ENCODE data around the gene LRRK1. TPM values are rescaled to one million over a fixed set of nuclear protein-coding genes. Genes with fewer than 3 reads are reported as not detected.

LRRK1 gene
- total RNA-seq, 1 donor = 18.0 TPM

DNA sequence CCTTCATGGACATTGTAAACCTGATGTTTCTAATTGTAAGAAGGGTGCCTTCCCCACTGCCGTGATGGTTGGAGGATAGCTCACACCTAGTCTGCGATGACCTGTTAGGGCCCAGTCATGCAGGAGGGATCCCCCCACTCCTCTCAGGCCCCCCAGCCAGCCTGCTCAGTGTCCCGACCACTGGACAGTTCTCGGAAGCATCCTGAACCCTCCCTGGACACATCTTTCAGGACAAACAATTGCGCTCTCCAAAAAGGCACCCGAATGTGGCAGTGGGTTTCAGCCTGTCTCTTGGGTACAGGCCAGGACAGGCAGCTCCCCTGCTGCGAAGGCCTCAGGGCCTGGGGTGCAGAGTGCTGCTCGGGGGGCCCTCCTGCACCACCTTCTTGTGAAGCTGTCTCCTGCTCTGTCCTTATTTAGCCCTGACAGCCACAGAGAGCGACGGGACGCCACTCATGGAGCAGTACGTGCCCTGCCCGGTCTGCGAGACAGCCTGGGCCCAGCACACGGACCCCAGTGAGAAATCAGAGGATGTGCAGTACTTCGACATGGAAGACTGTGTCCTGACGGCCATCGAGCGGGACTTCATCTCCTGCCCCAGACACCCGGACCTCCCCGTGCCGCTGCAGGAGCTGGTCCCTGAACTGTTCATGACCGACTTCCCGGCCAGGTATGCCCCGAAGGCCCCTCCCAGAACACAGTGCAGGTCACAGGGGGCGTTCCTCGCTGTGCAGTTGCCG, 132.3 kb downstream of the LRRK1 start:
- TF ChIP-seq, protein P1, sequence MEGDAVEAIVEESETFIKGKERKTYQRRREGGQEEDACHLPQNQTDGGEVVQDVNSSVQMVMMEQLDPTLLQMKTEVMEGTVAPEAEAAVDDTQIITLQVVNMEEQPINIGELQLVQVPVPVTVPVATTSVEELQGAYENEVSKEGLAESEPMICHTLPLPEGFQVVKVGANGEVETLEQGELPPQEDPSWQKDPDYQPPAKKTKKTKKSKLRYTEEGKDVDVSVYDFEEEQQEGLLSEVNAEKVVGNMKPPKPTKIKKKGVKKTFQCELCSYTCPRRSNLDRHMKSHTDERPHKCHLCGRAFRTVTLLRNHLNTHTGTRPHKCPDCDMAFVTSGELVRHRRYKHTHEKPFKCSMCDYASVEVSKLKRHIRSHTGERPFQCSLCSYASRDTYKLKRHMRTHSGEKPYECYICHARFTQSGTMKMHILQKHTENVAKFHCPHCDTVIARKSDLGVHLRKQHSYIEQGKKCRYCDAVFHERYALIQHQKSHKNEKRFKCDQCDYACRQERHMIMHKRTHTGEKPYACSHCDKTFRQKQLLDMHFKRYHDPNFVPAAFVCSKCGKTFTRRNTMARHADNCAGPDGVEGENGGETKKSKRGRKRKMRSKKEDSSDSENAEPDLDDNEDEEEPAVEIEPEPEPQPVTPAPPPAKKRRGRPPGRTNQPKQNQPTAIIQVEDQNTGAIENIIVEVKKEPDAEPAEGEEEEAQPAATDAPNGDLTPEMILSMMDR (IDR thresholded peaks at IDR 0.05; ENCODE audit: insufficient read depth, low read length) = no peak
- DNase-seq (ENCODE audit: low read depth) = no peak
- H3K4me3 ChIP-seq (ENCODE audit: low read depth, low read length) = no peak overlapping the region

DNA sequence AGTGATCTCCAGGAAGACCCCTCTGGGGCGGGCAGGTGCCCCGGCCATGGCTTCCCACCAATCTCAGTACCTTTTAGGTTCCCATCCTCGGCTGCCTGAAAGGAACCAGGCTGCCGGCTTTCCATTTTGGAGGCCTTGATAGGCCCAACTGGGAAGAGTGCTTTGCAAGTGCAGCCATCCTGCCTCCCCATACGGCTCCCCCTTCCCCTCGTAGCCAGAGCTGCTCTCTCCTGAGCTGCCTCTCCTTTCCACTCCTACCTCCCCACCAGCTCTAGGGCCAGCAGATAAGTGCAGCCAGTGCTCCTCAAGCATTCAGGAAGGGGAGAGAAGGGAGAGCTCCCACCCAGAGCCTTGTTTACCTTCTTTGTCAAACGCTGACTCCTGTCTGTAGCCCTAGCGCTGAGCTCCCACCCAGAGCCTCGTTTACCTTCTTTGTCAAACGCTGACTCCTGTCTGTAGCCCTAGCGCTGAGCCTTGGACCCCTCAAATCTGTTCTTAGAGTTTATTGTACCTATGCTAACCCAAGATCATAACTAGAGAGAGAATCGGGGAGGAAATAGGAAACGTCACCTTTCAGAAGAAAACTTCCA, 133.0 kb downstream of the LRRK1 start:
- TF ChIP-seq, protein P1 (IDR thresholded peaks at IDR 0.05; ENCODE audit: insufficient read depth, low read length) = no peak
- no peak overlapping the region for H3K4me3 ChIP-seq (ENCODE audit: low read depth, low read length)
- no peak for DNase-seq (ENCODE audit: low read depth)

DNA sequence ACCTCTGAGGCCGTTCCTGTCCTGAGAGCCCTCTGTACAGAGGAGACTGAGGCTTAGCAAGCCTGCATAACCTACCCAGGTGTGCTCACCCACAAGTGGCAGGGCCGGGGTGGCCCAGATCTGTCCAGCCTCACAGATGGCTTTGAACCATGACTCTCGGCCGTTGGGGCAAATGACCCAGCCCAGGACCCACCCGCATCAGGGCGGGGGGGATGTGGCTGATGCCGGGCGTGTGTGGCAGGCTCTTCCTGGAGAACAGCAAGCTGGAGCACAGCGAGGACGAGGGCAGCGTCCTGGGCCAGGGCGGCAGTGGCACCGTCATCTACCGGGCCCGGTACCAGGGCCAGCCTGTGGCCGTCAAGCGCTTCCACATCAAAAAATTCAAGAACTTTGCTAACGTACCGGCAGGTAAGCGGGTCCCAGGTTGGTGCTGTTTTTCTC, 133.5 kb downstream of the LRRK1 start:
- TF ChIP-seq, protein P1 (IDR thresholded peaks at IDR 0.05; ENCODE audit: insufficient read depth, low read length) = no peak
- no peak overlapping the region for H3K4me3 ChIP-seq (ENCODE audit: low read depth, low read length)
- no peak for DNase-seq (ENCODE audit: low read depth)

DNA sequence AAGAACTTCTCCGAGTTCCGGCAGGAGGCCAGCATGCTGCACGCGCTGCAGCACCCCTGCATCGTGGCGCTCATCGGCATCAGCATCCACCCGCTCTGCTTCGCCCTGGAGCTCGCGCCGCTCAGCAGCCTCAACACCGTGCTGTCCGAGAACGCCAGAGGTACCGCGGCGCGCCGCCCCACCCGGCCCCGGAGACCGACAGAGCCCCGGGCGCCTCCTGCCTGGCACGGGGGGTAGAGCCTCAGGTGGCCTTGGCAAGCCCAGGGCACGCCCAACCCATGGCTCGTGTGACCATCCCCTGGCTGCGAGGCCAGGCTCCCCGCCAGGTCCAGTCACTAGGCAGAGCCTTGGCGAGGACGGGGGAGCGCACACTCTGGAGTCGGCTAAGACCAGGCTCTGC, 134.1 kb downstream of the LRRK1 start:
- H3K4me3 ChIP-seq (ENCODE audit: low read depth, low read length) = no peak overlapping the region
- DNase-seq (ENCODE audit: low read depth) = no peak
- TF ChIP-seq, protein P1 (IDR thresholded peaks at IDR 0.05; ENCODE audit: insufficient read depth, low read length) = no peak

DNA sequence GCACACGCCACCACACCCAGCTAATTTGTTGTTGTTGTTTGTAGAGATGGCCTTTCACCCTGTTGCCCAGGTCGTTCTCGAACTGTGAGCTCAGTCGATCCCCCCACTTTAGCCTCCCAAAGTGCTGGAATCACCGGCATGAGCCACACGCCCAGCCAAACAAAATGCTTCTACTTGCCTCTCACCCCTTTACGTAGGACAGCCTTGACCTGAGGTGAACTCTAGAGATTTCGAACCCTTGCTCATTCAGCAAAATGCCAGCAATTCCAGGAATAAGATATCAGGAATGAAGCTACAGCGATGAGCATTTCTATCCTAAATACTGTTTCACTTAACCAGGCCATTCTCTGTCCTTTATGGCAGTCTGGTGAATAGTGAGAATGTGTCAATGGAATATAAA, 135.0 kb downstream of the LRRK1 start:
- DNase-seq (ENCODE audit: low read depth) = no peak
- H3K4me3 ChIP-seq (ENCODE audit: low read depth, low read length) = no peak overlapping the region
- TF ChIP-seq, protein P1 (IDR thresholded peaks at IDR 0.05; ENCODE audit: insufficient read depth, low read length) = no peak

DNA sequence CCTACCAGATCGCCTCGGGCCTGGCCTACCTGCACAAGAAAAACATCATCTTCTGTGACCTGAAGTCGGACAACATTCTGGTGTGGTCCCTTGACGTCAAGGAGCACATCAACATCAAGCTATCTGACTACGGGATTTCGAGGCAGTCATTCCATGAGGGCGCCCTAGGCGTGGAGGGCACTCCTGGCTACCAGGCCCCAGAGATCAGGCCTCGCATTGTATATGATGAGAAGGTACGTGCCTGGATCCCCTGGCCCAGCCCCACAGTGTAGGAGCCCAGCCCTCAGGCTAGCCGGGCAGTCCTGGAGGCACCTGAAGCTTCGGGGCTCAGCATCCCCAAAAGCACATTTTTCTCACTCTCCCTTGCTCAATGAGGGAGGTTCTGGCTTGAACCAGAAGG, 135.8 kb downstream of the LRRK1 start:
- H3K4me3 ChIP-seq (ENCODE audit: low read depth, low read length) = no peak overlapping the region
- DNase-seq (ENCODE audit: low read depth) = no peak
- TF ChIP-seq, protein P1 (IDR thresholded peaks at IDR 0.05; ENCODE audit: insufficient read depth, low read length) = no peak

Data from fibroblast of the aortic adventitia (primary cell).